Measurements from ENCODE around the gene MTX1.
A peak's percentile ranks its signal among the peaks of the same experiment; 100 is the strongest.
"Not testable (repeated sequence)": the region's sequence is repeated elsewhere in the genome, so short reads cannot be mapped to it uniquely, and the experiment has no call there.

Gene MTX1

DNA sequence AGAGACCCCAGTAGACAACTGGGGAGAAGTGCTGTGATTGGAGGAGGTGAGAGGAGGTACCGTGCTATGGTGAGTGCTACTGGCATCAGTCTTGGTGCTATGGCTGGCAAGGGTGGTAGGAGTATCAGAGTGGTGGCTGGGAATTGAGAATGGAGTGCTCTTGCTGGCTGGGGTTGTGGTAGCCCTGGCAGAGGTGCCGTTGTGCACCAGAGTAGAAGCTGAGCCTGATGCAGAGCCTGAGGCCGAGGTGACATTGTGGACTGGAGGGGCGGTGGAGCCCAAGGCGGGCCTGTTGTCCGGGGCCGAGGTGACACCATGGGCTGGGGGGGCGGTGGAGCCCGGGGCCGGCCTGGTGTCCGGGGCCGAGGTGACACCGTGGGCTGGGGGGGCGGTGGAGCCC is 20.2 kb upstream of the MTX1 start:
- DNase-seq (ENCODE audit: low read depth): no peak

DNA sequence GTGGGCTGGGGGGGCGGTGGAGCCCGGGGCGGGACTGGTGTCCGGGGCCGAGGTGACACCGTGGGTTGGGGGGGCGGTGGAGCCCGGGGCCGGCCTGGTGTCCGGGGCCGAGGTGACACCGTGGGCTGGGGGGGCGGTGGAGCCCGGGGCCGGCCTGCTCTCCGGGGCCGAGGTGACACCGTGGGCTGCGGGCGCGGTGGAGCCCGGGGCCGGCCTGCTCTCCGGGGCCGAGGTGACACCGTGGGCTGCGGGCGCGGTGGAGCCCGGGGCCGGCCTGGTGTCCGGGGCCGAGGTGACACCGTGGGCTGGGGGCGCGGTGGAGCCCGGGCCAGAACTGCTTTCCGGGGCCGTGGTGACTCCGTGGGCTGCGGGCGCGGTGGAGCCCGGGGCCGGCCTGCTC is 18.6 kb upstream of the MTX1 start:
- not testable (repeated sequence) for DNase-seq (ENCODE audit: low read depth)

DNA sequence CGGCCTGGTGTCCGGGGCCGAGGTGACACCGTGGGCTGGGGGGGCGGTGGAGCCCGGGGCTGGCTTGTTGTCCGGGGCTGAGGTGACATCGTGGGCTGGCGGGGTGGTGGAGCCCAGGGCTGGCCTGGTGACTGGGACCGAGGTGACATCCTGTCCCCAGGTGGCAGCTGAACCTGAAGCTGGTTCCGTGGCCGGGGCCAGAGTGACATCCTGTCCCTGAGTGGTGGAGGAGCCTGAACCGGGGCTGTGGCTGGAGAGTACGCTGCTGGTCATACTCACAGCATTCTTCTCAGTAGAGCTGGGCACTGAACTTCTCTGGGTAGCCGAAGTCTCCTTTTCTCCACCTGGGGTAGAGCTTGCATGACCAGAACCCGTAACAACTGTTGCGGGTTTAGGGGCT is 16.6 kb upstream of the MTX1 start:
- DNase-seq (ENCODE audit: low read depth): no peak

DNA sequence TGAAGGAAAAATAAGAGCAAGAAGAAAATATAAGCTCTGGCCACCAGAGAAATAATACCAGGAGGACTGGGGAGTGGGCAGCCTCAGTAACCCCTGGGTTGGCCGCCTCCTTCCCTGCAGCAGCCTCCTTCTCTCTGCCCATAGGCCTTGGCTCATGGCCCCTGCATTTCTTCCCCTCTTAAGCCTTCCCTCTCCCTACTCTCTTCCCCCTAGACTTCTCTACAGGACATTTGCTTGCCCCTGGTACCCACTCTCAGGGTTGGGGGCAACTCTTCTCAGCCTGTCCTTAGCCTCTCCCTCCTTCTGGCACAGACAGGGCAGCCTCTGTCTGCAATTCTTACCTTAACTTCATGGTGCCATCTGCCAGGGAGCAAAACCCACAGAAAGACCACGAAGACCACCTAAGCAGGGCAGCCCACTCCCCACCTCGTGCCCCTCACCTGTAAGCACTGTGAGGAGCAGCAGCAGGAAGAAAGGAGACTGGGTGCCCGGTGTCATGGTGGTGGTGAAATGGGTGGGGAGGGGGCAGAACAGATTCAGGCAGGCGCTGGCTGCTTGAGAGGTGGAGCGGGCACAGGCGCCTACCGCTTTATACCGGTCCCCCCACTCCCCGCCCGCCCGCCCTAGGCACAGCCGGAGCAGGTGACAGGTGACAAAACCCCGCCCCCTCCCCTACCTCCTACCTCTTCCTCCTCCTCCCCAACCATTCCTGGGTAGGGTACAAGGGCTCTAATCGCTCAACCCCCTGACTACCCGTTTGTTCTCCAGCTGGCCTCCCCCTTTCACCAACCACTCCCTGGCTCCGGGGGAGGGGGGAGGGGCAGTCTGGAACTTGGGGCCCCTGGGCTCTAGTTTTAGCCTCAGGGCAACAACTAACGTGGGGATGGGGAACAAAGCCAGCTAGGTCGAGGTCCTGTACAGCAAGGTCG is 15.9 kb upstream of the MTX1 start:
- no peak for DNase-seq (ENCODE audit: low read depth)

DNA sequence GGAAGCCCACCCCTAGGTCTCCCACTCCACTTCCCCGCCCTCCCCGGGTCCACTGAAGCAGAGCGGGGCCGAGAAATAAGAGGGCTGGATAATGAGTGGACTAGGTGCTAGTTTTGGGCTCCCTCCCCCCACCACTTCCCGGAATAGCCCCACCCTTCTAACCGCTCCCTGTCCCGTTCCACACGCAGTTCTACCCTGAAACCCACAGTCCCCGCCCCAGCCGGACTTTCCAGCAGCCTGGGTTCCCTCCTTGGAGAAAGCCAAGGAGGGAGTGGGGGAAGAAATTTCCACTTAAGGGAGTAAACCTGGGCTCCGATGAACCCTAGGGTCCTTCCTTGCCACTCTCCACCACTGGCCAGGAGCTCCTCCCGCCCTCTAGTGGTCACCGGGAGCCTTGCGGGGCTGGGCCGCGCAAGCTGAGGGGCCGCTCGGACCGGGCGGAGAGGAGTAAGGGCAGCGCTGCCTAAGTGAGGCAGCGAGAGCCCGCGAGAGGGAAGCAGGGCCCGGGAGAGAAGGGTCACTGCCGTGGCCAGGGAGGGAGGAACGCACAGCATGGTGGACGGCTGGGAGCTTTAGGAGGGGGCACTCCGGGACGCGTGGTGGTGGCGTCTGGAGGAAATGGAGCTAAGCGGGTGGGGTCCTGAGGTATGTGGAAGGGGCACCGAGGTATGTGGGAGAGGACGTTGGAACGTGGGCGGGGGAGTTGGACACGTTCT is 15.1 kb upstream of the MTX1 start:
- peak; percentile 89 for DNase-seq (ENCODE audit: low read depth)

DNA sequence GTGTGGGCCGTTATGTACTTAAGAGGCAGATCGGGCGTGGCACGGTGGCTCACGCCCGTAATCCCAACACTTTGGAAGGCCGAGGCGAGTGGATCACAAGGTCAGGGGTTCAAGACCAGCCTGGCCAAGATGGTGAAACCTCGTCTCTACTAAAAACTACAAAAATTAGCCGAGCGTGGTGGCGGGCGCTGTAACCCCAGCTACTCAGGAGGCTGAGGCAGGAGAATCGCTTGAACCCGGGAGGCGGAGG is 14.6 kb upstream of the MTX1 start:
- DNase-seq (ENCODE audit: low read depth): not testable (repeated sequence)

DNA sequence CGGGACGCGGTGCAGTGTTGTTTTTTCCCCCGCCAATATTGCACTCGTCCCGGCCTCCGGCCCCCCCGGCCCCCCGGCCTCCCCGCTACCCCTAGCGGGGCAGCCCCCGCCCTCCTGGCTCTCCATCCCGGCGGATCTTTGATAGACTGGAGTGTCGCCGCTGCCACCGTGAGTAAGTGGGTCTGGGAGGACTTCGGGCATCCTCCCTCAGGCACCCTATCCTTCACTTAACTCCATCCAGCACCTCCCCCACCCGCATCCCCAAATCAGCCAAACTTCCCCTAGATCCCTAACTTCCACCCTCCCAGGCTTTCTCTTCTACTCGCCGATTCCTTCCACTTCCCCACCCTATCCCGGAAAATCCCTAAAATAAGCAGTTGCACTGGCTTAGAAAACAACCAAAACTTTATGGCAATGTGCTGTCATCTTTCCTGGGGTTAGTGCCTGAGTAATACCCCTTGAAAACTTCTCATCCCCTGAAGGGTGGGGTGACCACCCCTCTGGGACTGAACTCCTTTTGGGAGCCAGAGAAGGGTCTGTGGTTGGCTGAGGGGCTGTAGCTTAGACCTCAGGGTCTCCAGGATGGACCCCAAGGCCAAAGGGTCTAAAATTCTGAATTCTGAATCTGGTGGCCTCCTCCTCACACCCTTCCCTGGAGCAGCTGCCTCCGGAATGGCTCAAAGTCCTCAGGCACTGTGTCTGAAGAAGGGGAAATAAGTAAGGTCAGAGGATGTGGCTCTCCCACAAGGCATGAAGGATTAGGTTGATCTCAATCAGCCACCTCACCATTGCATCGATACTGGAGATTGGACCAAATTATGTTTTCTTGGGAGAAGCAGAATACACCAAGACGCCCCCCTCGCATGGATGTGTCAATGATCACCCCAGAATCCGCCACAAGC is 13.0 kb upstream of the MTX1 start:
- no peak for DNase-seq (ENCODE audit: low read depth)

DNA sequence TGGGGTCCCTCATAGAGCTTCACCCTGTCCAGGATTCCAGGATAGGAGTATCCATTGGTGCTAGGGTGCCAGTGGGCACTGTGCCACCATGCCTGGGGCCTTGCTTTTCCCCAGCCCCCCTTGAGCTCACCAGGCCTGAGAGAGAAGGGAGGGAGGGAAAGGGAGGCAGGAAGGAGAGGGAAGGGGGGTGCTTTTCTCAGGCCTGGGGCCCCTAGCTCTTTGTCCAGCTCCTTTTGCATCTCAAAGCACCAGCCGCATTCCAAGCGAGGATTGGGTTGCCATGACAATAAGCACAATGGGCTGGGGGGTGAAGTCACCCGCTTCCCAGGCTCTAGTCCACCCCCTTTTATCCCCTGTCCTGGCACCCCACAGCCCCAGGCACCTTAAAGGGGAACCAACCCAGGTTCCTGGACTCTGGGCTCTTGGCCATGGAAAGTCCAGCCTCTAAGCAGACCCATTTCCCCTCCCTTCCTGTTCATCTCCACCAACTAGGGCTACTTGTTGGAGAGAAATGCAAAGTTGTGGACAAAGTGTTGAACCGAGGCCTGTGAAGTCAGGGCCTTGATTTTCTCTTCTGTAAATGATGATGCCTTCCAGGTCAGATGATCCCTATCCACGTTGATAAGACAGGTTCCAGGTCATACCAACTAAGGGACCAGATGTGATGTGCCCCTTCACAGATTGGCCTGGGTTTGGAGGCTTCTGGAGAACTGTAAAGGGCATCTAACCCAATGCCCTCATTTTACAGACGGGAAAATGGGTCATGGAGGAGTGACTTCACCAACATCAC is 12.2 kb upstream of the MTX1 start:
- DNase-seq (ENCODE audit: low read depth): no peak

DNA sequence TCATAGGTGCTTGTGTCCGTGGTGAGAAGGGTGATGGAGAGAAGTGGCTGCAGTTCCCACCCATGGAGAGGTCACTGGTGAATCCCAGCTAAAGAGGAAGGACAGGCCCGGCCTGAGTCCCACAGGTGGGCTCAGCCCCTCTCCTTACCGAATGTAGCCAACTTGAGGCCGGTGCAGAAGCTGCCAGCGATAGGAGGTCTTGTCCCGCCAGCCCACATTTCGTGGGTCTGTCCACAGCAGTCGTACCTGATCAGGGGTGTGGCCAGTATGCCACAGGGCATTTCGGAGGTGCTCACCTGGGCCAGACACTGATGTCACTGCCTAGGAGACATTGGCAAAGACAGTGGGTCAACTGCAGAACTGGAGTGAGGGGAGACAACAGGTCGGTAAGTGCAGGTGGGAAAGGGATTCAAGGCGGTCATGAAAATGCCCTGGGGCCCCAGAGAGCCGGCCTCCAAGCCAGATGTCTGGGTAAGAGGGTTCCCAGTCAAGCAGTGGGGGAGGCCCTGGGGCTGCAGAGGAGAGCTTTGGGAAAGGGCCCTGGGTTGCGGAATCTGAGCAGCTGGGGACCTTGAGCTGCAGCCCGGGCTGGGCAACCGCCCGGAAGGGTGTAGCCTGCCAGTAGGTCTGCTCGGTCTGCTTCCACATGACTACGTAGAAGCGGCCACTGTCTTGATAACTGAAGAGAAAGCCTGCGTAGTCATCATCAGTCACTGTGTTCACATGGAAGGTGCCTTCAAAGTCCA is 11.4 kb upstream of the MTX1 start:
- no peak for DNase-seq (ENCODE audit: low read depth)

DNA sequence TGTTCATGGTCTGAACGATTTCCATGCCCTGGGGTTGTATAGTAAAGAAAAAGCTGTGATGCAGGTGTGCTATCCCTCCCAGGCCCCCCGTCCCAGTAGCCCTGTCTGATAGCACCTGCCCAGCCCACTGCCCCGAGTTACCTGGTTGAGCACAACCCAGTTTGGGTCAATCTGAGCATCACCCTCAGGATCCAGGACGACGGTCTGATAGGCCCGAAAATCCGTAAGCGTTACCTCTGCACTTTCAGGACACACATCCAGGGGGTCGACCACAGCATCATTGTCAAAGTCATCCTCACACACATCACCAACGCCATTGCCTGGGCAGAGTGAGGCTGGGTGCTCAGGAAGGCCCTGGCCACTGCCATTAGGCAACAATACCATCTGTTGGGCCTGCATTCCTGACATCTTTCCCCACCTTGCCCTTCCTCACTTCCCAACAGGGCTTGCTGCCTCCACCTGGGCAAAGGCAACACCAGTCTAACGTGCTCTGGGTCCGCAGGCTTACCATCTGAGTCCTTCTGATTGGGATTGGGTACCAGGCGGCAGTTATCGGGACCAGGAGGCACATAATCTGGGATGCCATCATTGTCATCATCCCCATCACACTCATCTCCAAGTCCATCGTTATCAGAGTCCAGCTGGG is 10.5 kb upstream of the MTX1 start:
- no peak for DNase-seq (ENCODE audit: low read depth)

DNA sequence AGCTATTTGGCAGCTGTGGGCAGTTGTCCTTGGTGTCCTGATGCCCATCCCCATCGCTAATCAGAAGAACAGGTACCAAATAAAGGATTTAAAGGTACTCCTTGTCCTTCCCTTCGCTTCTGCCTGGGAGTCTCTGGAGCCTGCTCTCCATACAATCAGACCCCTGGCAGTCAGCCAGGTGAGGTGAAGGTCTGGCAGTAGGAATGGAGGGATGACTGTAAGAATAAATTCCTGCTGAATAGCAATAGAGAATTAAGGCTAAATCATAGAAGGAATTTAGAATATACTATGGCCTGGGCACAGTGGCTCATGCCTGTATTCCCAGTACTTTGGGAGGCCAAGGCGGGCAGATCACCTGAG is 10.0 kb upstream of the MTX1 start:
- DNase-seq (ENCODE audit: low read depth): no peak

DNA sequence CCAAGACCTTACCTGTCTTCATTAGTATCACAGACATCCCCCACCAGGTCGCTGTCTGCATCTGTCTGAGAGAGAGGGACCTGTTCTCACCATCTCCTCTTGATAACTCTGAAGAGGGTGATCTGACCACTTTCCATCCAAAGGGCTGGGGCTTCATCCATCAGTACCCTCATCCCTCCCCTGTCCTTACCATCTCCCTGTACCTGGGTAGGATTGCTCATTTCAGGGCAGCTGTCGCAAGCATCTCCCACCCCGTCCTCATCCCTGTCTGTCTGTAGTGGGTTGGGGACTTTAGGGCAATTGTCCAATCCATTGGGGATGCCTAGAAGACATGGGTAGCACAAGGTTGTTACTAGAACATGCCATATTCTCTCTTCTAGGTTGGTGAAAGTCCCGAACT is 8.7 kb upstream of the MTX1 start:
- DNase-seq (ENCODE audit: low read depth): no peak

DNA sequence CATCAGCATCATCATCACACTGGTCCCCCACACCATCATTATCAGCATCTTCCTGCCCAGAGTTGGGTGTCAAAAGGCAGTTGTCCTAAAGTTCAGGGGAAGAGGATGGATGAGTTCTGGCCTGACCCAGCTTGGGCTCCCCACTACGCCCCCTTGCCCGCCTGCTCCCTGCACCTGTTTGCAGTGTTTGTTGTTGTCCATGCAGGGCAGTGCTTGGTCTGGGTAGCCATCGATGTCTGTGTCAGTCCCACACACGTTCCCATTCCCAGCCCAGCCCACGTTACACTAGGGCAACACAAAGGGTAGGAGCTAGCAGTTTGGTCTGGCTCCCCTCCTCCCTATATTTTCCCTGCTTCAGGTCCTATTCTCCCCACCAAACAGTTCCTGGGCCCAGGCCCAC is 7.6 kb upstream of the MTX1 start:
- no peak for DNase-seq (ENCODE audit: low read depth)

DNA sequence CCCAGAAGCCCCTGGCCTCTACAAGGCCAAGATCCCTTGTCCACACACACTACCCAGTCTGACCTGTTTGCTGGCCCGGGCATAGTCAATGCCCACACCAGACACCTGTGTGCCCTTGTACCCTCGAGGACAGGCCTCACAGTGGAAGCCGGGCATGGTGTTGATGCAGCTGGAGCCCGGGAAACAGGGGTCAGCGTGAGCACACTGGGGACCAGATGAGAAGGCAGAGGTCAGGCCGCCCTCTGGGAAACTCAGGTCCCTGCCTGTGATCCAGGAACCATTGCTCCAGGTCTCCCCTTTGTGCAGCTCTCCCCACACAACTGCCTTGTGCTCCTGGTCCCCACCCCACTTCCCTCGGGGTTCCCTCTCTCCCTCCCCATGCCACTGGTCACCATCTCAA is 6.3 kb upstream of the MTX1 start:
- DNase-seq (ENCODE audit: low read depth): no peak

DNA sequence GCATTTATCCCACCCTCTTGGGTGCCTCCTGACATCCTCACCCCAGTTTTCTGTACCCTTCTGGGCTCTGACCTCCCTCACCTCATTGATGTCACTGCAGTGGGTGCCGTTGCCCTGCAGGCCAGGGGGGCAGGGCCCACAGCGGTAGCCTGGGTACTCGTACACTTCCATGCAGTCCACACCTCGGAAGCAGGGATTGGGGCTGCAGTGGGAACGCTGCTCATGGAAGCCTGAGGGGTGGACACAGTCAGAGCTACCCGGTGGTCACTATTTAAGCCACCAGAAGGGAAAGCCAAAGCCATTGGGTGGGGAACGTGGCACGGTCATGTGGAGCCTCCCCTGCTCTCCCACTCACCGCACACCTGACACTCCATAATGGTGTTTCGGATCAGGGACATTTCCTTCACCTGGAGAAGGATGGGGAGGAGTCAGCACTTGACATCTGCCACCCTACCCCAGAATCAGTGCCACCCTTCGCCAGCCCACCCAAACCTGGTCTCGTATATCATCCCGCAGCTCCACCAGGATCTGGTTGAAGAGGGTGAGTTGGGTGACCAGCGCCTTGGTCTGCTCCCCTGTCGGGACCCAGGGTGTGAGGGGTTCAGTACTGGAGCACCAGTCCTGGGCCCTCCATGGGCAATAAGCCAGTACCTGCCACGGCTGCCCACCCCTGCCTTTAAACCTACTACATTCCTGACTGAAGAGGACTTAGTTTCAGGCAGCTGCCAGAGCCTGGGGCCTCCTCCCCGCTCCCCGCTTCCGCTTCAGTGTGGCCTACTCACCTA is 5.6 kb upstream of the MTX1 start:
- no peak for DNase-seq (ENCODE audit: low read depth)

DNA sequence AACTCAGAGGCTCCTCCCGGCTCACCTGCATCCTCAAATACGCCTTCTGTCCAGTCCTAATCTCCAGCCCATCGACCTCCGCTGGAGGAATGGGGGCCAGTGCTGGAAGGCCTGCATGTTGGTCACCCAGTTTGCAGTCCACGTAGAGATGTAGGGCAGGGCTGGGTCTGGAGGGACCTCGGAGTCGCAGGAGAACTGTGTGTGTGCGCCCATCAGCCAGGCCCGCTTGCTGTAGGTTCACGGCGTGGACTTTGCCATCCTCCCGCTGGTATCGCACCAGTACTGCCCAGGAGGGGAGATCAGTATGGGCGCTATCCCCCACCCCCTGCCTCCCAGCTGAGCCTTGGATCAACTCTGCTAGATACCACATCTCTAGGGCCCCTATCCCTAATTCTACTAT is 3.5 kb upstream of the MTX1 start:
- DNase-seq (ENCODE audit: low read depth): no peak

DNA sequence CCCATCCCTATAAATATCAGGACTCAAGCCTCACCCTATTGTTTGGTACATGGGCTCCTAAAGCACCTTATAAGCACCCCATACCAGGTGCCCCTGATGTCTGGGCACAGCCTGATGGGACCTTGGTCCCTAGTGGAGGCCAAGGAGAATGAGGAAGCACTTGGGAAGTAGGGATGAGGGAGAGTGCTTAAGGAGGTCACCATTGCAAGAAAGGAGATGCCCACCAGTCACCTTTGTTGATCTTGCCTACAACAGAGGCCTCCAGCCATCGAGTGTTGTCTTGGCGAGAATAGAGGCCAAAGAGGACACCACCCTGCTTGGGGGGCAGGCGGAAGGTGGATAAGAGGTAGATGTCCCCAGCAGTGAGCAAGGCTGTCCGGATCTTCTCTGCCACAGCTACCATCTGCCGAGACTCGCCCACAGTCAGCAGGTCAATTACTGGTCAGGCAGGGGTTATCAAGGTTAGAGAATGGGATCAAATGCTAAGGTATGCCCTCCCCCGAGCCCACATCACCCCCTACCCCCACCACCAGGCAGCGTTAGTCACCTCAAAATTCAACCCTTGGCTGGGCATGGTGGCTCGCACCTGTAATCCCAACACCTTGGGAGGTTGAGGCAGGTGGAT is 2.4 kb upstream of the MTX1 start:
- no peak for DNase-seq (ENCODE audit: low read depth)

DNA sequence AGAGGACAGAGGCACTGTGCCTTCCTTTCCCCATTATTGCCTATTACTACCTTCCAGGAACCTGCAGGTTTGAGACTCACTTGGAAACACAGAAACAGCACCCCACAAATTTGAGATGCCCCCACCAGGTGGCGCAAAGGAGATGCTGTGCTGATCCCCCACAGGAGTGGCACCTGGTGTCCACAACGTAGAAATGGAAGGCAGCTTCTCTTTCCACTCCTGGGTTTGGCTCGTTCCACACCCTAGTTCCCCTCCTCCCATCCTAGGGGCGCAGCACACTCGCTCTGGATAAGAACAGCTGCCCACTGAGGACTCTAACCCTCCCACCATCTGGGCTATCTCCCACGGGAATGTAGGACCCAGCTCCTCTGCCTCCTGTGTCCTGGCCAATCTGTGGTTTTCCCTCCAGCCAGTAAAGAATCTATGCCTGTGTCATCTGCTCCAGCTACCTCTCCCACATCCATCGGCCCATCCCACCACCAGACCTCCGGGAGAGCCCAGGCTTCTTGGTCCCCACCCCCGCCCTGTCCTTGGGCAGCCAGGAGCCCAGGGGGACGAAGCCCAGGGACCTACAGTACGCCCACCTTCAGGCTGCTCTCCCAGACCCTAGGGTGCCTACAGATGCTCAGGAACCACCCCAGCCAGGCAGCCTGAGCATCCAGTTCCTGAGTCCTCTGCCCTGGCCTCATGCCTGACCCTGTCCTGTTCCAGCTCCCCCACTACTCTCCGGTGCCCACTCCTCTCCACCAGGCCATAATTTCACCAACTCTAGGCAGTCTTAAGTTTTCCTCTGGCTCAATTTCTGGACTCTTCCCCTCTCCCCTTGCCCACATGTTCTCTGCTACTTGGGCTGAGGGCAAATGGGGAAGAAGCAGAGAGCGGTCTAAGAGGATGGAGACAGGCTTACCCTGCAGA is 1.3 kb upstream of the MTX1 start:
- DNase-seq (ENCODE audit: low read depth): peak; percentile 62

Measured in fibroblast of gingiva (primary cell).